Right renal cortex interstitium (tissue), 3 donors: ENCODE results near the gene ZC3H4. TPM values are rescaled to one million over a fixed set of nuclear protein-coding genes. Genes with fewer than 3 reads are reported as not detected.

Experiments
- DNase-seq, 3 donors: peaks; one replicate each; pipeline ENCODE4 v3.0.0-alpha.2; 2013; ENCODE audit warnings: low read depth in 3 of 3, low spot score in 2 of 3
- polyA plus RNA-seq, 3 donors: library from polyadenylated mRNA; unstranded; fragments of 120-200 nt; gene quantifications; one replicate each; pipeline ENCODE4 v1.2.1, GENCODE V29; 2013; ENCODE audit not compliant: insufficient read length in 3 of 3

The ZC3H4 gene
- polyA plus RNA-seq, 3 donors: 35.2 to 37.1 (median 36.2) TPM

GRCh38 chr19:47134545-47134944 lies 21.0 kb upstream of the ZC3H4 start:
- no peak for DNase-seq

- no peak for DNase-seq
These were observed 19.5 kb upstream of the ZC3H4 start for GRCh38 chr19:47133021-47133471.

DNA sequence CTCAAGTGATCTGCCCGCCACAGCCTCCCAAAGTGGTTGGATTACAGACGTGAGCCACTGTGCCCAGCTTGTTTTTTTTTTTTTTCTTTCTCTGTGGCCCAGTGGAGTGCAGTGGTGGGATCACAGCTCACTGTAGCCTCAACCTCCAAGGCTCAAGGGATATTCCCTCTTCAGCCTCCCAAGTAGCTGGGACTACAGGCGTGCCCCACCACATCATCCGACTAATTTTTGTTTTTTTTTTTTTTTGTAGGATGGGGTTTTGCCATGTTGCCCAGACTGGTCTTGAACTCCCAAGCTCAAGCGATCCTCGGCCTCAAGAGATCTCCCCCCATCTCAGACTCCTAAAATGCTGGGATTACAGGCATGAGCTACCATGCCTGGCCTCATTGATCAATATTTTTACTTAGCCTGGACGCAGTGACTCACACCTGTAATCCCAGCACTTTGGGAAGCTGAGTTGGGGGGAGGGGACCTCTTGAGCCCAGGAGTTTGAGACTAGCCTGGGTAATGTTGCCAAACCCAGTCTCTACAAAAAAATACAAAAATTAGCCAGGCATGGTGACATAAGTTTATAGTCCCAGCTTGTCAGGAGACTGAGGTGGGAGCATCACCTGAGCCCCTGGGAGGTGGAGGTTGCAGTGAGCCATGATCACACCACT lies 18.7 kb upstream of the ZC3H4 start:
- DNase-seq: no peak

DNA sequence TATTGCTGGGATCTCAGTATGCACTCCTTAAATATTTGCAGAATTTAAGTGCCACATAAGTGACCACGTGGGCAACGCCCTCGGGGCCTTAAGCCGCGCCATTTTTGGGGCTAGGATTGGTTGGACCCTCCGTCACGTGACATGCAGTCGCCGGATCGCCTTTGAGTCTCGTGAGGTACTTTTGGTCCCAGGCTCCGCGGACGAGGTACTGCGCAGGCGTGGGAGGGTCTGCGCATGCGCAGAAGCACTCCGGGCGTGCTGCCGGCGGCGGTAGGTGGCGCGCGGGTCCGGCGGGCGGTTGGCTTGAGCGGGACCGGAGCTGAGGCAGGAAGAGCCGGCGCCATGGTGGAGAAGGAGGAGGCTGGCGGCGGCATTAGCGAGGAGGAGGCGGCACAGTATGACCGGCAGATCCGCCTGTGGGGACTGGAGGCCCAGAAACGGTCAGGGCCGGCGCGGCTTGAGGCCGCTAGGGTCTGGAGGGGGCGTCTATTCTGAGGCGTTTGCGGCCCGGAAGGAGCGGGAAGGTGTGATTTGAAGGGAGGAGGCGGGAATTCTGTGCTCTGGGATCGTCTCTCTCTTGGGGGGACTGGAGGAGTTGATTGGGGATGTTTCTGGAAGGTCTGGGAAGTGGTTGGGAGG lies 17.1 kb upstream of the ZC3H4 start, which contains the start of gene SAE1:
SAE1 (plus strand) TSS at position 247 of the 639 bp plus-strand sequence; CDS start at position 343, 96 bp downstream.
- DNase-seq: peak; percentile 93 to 95 (median 94)

DNA sequence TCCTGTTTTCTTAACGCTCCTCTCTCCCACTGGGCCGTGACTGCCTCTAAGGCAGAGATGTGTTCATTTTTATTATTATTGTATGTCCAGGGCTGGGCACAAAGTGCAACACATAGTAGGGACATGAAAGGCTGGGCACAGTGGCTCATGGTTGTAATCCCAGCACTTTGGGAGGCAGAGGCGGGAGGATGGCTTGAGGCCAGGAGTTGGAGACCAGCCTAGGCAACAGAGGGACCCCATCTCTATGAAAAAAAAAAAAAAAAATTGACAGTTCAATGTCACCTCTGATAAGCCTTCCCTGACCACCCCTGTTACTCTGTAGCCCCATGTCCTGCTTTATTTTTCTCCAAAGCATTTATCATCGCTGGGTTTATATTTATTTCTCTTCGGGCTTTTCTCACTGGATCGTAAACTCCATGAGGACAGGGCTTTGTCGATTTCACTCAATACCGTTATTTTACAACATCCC lies 16.6 kb upstream of the ZC3H4 start:
- DNase-seq: no peak

DNA sequence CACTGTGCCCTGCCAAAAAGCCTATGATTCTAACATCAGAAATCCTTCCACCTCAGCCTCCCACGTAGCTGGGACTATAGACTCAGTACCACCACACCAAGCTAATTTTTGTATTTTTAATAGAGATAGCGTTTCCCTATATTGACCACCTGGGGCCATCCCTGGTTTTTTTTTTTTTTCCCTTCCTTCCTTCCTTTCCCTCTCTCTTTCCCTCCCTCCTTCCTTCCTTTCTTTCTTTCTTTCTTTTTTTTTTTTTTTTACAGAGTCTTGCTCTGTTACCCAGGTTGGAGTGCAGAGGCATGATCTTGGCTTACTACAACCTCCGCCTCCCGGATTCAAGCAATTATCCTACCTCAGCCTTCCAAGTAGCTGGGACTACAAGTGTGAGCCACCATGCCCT lies 16.0 kb upstream of the ZC3H4 start:
- DNase-seq: no peak

GRCh38 chr19:47125669-47125938 lies 12.0 kb upstream of the ZC3H4 start:
- DNase-seq: no peak

DNA sequence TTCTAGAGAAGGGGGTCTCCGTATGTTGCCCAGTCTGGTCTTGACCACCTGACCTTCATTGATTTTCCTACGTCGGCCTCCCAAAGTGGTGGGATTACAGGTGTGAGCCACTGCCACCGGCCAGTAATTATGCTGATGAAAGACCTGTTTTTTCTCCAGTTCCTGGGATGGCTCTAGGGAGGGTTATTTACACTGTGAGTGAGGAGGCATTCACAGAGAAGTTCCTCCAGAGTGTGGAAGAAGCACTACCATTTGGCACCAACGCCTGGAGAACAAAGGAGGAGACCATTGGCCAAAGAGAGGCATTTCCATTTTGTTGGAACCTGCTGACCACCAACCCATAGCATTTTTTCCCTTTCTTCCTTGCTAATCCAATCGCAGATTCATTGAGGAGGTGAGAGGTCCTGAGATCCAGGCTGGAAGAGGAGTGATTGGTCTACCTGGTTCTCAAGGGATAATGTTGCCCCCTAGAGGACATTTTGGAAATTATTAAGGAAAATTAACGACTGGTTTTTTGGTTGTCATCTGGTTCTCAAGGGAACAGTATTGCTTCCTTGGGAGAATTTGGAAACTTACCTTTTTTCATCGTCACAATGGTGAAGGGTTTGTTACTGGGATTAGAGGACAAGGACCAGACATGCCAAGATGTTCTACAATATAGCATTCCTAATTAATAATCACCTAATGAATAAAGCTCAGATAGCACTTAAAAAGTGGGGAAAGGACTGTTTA lies 11.5 kb upstream of the ZC3H4 start:
- DNase-seq: peak in 1 of 3 donors; percentile 56

DNA sequence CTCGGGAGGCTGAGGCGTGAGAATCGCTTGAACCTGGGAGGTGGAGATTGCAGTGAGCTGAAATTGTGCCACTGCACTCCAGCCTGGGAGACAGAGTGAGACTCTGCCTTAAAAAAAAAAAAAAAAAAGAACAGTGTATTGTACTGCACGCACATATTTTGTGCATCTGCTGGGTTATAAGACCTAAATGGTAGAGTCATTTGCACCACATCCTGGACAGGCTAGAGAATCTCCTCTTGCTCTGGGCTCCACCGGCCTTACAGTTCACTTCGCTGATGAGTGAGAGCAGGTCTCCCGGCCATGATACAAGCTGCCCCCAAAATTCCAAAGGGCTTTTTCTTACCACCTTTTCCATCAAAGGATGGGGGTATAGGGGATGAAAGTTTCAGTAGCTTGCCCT lies 9.8 kb upstream of the ZC3H4 start:
- DNase-seq: no peak

DNA sequence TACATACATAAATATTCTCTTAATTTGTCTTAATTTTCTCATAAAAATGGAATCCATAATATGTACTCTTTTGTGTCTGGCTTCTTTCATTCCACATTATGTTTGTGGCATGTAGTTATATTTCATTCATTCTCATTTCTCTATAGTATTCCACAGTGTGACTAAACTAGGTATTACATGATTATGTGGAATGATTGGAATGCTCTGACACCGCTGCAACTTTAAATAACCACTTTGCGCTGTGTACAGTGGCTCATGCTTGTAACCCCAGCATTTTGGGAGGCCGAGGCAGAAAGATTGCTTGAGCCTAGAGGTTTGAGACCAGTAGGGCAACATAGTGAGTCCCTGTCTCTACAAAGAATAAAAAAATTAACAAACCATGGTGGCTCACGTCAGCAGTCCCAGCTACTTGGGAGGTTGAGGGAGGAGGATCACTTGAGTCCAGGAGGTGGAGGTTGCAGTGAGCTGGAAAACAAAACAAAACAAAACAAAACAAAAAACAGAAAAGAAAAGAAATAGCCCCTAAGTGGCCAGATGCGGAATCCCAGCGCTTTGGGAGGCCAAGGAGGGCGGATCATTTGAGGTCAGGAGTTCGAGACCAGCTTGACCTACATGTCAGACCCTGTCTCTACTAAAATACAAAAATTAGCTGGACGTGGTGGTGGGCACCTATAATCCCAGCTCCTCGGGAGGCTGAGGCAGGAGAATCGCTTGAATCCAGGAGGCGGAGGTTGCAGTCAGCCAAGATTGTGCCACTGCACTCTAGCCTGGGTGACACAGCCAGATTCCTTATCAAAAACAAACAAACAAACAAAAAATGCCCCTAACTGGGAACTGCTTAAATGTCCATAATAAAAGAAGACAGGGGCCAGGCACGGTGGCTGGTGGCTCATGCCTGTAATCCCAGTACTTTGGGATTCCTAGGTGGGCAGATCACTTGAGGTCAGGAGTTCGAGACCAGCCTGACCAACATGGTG lies 9.1 kb upstream of the ZC3H4 start:
- DNase-seq: no peak

- DNase-seq: no peak
These were observed 7.0 kb upstream of the ZC3H4 start for GRCh38 chr19:47120470-47121067.

- DNase-seq: no peak
These were observed 475 bp upstream of the ZC3H4 start for GRCh38 chr19:47113850-47114651.

DNA sequence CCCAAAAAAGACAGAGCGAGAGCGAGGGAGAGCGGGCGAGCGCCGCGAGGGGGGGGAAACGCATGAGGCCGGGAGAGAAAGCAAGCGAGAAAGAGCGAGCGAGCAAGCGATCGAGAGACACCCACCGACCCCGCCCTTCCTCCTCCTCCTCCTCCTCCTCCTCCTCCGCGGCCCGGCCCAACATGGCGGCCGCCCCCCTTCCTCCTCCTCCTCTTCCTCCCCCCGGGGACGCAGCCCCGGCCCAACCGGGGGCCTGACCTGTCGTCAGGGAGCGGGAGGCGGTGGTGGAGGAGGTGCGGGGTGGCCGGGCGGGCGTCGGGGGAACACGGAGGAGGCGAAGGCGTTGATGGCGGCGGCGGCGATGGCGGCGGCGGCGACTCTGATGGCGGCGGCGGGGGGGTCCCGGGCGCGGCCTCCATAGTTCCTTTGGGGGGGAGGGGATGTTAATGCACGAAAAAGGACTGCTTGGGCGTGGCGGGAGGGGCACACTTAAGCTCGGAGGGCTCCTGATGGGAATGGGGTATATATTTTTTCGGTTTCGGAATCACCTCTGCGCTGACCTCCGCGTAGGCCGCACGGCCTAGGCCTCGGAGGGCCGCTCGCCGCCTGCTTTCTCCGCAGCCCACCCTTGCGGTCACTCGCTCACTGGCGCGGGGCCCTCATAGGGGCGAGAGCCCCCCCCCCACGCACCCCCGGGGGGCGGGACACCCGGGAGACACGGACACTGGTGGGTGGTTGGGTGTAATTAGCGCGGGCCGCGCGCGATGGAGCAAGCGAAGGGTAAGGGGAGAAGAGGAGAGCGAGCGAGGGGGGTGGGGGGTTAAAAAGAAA lies 1.2 kb downstream of the ZC3H4 start:
- peak in 1 of 3 donors; percentile 71 for DNase-seq

- no peak for DNase-seq
These were observed 1.9 kb downstream of the ZC3H4 start for GRCh38 chr19:47111682-47112165.

DNA sequence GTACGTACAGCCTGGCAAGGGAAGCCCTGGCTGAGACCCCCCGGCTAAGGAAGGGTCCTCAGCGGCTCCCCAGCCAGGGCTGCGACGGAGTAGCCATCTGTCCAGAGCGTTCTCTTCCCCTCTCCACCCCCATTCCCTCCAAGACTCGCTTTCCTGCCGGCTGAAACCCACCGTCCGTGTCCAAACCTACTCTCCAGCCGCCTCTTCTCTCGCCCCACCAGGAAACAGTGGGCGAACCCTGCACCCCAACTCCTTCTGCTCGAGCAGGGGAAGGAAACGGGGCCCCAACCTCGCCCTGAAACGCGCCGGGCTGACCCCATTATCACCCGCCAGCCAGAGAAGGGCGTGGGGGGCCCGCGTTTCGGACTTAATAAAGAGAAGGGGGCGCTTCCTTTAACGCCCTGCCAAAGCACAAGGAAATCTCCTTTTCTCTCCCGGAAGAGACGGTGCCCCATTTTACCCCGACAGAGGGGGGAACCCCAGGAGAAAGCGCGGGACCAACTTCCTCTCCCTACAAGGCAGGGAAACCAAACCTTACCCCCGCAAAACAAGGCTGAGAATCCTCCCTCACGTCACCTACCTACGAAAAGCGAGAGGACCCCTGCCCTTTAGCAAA lies 2.5 kb downstream of the ZC3H4 start:
- no peak for DNase-seq

- DNase-seq: no peak
These were observed 3.0 kb downstream of the ZC3H4 start for GRCh38 chr19:47110521-47111005.

- no peak for DNase-seq
These were observed 3.8 kb downstream of the ZC3H4 start for GRCh38 chr19:47109541-47110375.
